Neutrophil (primary cell): ENCODE data around the gene SMDT1.

Source experiments
- H3K27ac ChIP-seq: fragments of 200-600 bp; sonication (generic); 2 replicates; pipeline ENCODE4 v1.5.1; 2016; ENCODE audit warnings: mild to moderate bottlenecking, moderate library complexity
- H3K27me3 ChIP-seq: fragments of 200-600 bp; sonication (generic); 2 replicates; pipeline ENCODE4 v1.6.0; 2016; ENCODE audit warnings: mild to moderate bottlenecking
- H3K36me3 ChIP-seq: fragments of 200-600 bp; sonication (generic); 2 replicates; pipeline ENCODE4 v1.5.1; 2017
- H3K4me1 ChIP-seq, 2 experiments: fragments of 200-600 bp in 1 of 2; sonication (generic) in 1 of 2; 1 replicate in 1 of 2; 2 replicates in 1 of 2; pipeline versions ENCODE4 v1.5.1 to v1.6.1; 2013 to 2016; ENCODE audit warnings: low read depth in 1 of 2, low read length in 1 of 2, mild to moderate bottlenecking in 1 of 2, moderate library complexity in 1 of 2; ENCODE audit not compliant: control insufficient read depth in 1 of 2, insufficient read depth in 1 of 2
- H3K4me3 ChIP-seq, 2 experiments: fragments of 200-600 bp in 1 of 2; sonication (generic) in 1 of 2; 1 replicate in 1 of 2; 2 replicates in 1 of 2; pipeline ENCODE4 v1.5.1; 2013 to 2016; ENCODE audit warnings: low read depth in 1 of 2, low read length in 1 of 2, mild to moderate bottlenecking in 1 of 2, moderate library complexity in 1 of 2
- H3K9me3 ChIP-seq: fragments of 200-600 bp; sonication (generic); 2 replicates; pipeline ENCODE4 v1.5.1; 2016
- CTCF ChIP-seq: fragments of 200-600 bp; sonication (generic); IDR thresholded peaks from 2 replicates; pipeline ENCODE4 v1.5.1; 2016; ENCODE audit warnings: antibody characterized with exemption

SMDT1 gene

GRCh38 chr22:42050641-42051180 lies 28.8 kb upstream of the SMDT1 start:
- Histone ChIP-seq H3K27me3 (no peaks in the 10 kb centered on the region), H3K4me1 (no peaks in the 10 kb centered on the region), H3K9me3 (no peaks in the 10 kb centered on the region), H3K36me3 (no peaks in the 10 kb centered on the region), H3K27ac (no peak overlapping the region), H3K4me3 (no peak overlapping the region)
- no peak for TF ChIP-seq CTCF

- H3K4me3 ChIP-seq, result no peak overlapping the region
- H3K27ac ChIP-seq, result no peak overlapping the region
- no peaks in the 10 kb centered on the region for H3K27me3 ChIP-seq
- H3K9me3 ChIP-seq, result no peaks in the 10 kb centered on the region
- H3K36me3 ChIP-seq, result no peaks in the 10 kb centered on the region
- no peaks in the 10 kb centered on the region for H3K4me1 ChIP-seq
- TF ChIP-seq CTCF, result no peak
Measured at GRCh38 chr22:42052765-42053164, 26.7 kb upstream of the SMDT1 start.

GRCh38 chr22:42056757-42057511 lies 22.6 kb upstream of the SMDT1 start:
- peaks cover 31% of the 10 kb centered on the region for H3K36me3 ChIP-seq
- H3K27me3 ChIP-seq, result no peaks in the 10 kb centered on the region
- TF ChIP-seq CTCF, result no peak
- no peaks in the 10 kb centered on the region for H3K4me1 ChIP-seq
- H3K4me3 ChIP-seq, result no peak overlapping the region
- no peaks in the 10 kb centered on the region for H3K9me3 ChIP-seq
- H3K27ac ChIP-seq, result no peak overlapping the region

- H3K36me3 ChIP-seq, result peaks cover 57% of the 10 kb centered on the region
- no peak overlapping the region for H3K27ac ChIP-seq
- no peak overlapping the region for H3K4me3 ChIP-seq
- H3K9me3 ChIP-seq, result no peaks in the 10 kb centered on the region
- H3K27me3 ChIP-seq, result no peaks in the 10 kb centered on the region
- H3K4me1 ChIP-seq, result no peaks in the 10 kb centered on the region
- TF ChIP-seq CTCF, result no peak
Measured at GRCh38 chr22:42060489-42060888, 19.0 kb upstream of the SMDT1 start.

- no peak overlapping the region for H3K4me3 ChIP-seq
- H3K36me3 ChIP-seq, result peaks cover 62% of the 10 kb centered on the region
- no peak for TF ChIP-seq CTCF
Measured at GRCh38 chr22:42061041-42061440, 18.5 kb upstream of the SMDT1 start.

More at GRCh38 chr22:42061041-42061440, 18.5 kb upstream of the SMDT1 start:
- H3K4me1 ChIP-seq, result no peaks in the 10 kb centered on the region
- no peaks in the 10 kb centered on the region for H3K9me3 ChIP-seq
- H3K27me3 ChIP-seq, result no peaks in the 10 kb centered on the region
- H3K27ac ChIP-seq, result no peak overlapping the region
